ENCODE data around the gene CCDC197. TPM values are rescaled to one million over a fixed set of nuclear protein-coding genes. Genes with fewer than 3 reads are reported as not detected.

CCDC197 gene
- total RNA-seq, 1 donor from 2014 or later, result not detected

DNA sequence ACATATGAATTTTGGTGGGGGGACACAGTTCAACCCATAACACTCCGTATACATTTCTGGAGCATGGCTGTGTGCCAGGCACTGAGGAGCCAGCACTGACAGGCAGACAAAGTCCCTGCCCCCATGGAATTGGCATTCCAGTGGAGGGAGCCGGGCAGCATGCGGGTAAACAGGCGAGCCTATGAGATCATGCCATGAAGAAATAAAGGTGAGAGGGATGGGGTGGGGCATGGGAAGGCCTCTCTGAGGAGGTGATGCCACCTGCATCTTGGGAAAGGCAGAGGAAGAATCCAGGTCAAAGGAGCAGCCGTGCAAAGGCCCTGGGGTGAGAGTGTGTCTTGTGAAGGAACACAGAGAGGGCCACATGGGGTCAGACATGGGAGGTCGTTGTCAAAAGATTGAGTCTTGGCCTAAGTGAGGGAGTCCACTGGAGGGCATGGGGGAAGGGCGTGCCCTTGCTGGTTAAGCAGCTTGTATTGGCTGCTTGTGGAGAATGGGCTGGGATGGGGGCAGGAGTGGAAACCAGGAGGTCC lies 32.6 kb downstream of the CCDC197 start:
- H3K4me3 ChIP-seq, result no peak overlapping the region
- no peak for ATAC-seq
- intact Hi-C loops (cut with DNase I), result no loop called here

GRCh38 chr14:94030571-94030970 lies 33.5 kb downstream of the CCDC197 start:
- H3K4me1 ChIP-seq, result peaks cover 9% of the 10 kb centered on the region
- H3K36me3 ChIP-seq, result no peaks in the 10 kb centered on the region
- DNase-seq (no peak), ATAC-seq (no peak)
- intact Hi-C loops (cut with DNase I), result no loop called here
- no peaks in the 10 kb centered on the region for H3K27me3 ChIP-seq
- H3K27ac ChIP-seq, result no peak overlapping the region
- H3K9me3 ChIP-seq, result no peaks in the 10 kb centered on the region
- TF ChIP-seq, protein P1, sequence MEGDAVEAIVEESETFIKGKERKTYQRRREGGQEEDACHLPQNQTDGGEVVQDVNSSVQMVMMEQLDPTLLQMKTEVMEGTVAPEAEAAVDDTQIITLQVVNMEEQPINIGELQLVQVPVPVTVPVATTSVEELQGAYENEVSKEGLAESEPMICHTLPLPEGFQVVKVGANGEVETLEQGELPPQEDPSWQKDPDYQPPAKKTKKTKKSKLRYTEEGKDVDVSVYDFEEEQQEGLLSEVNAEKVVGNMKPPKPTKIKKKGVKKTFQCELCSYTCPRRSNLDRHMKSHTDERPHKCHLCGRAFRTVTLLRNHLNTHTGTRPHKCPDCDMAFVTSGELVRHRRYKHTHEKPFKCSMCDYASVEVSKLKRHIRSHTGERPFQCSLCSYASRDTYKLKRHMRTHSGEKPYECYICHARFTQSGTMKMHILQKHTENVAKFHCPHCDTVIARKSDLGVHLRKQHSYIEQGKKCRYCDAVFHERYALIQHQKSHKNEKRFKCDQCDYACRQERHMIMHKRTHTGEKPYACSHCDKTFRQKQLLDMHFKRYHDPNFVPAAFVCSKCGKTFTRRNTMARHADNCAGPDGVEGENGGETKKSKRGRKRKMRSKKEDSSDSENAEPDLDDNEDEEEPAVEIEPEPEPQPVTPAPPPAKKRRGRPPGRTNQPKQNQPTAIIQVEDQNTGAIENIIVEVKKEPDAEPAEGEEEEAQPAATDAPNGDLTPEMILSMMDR (IDR thresholded peaks at IDR 0.05), result no peak
- H3K4me3 ChIP-seq, result no peak overlapping the region

More for the DNA sequence above, 32.6 kb downstream of the CCDC197 start:
- H3K27me3 ChIP-seq, result no peaks in the 10 kb centered on the region
- no peaks in the 10 kb centered on the region for H3K9me3 ChIP-seq
- no peak for DNase-seq
- TF ChIP-seq, protein P1 (IDR thresholded peaks at IDR 0.05), result no peak
- peaks cover 10% of the 10 kb centered on the region for H3K4me1 ChIP-seq
- H3K36me3 ChIP-seq, result no peaks in the 10 kb centered on the region
- H3K27ac ChIP-seq, result no peak overlapping the region

- no peak overlapping the region for H3K27ac ChIP-seq
- TF ChIP-seq, protein P1 (IDR thresholded peaks at IDR 0.05), result no peak
- H3K9me3 ChIP-seq, result no peaks in the 10 kb centered on the region
- no peaks in the 10 kb centered on the region for H3K36me3 ChIP-seq
- H3K4me1 ChIP-seq, result peaks cover 7% of the 10 kb centered on the region
- no peak overlapping the region for H3K4me3 ChIP-seq
- DNase-seq (no peak), ATAC-seq (no peak)
- intact Hi-C loops (cut with DNase I), result no loop called here
- H3K27me3 ChIP-seq, result no peaks in the 10 kb centered on the region
These were observed 34.2 kb downstream of the CCDC197 start for GRCh38 chr14:94031161-94031882.

DNA sequence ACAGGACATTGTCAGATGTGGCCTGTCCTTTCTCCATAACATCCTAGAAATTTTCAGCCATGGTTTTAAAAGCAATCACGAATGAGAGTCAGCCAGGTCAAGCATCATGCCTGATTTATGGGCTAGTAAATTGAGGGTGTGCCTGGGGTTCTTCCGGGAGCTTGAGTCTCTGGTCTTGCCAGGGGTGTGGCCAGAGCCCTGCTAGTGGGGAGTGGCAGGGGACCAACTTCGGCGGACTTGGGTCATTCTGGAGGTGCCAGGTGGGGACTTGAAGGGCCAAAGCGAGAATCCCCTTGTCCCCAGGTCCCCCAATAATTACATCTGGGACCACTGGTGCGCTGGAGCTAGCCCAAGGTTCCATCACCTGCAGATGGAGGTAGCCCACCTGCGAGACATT lies 34.8 kb downstream of the CCDC197 start:
- intact Hi-C loops (cut with DNase I), result no loop called here

GRCh38 chr14:94034886-94035285 lies 37.8 kb downstream of the CCDC197 start:
- TF ChIP-seq, protein P1 (IDR thresholded peaks at IDR 0.05), result no peak
- intact Hi-C loops (cut with DNase I), result no loop called here
- ATAC-seq (no peak), DNase-seq (no peak)
- no peaks in the 10 kb centered on the region for H3K27me3 ChIP-seq
- H3K4me1 ChIP-seq, result no peaks in the 10 kb centered on the region
- H3K9me3 ChIP-seq, result no peaks in the 10 kb centered on the region
- H3K27ac ChIP-seq, result no peak overlapping the region
- no peak overlapping the region for H3K4me3 ChIP-seq
- no peaks in the 10 kb centered on the region for H3K36me3 ChIP-seq

More for the DNA sequence above, 34.8 kb downstream of the CCDC197 start:
- H3K4me1 ChIP-seq, result peaks cover 4% of the 10 kb centered on the region
- no peak overlapping the region for H3K27ac ChIP-seq
- H3K36me3 ChIP-seq, result no peaks in the 10 kb centered on the region
- ATAC-seq (no peak), DNase-seq (no peak)
- H3K9me3 ChIP-seq, result no peaks in the 10 kb centered on the region
- TF ChIP-seq, protein P1 (IDR thresholded peaks at IDR 0.05), result no peak
- no peaks in the 10 kb centered on the region for H3K27me3 ChIP-seq
- no peak overlapping the region for H3K4me3 ChIP-seq

All from upper lobe of right lung (tissue), 1 donor.